Immature natural killer cell (primary cell): Measurements from ENCODE around the gene DOCK3. TPM values are rescaled to one million over a fixed set of nuclear protein-coding genes. Genes with fewer than 3 reads are reported as not detected.
"Not testable (repeated sequence)": the region's sequence is repeated elsewhere in the genome, so short reads cannot be mapped to it uniquely, and the experiment has no call there.

Source experiments
- DNase-seq, 3 donors: peaks; one replicate each; pipeline ENCODE4 v3.0.0; 2022; ENCODE audit warnings: mixed read lengths in 1 of 3
- H3K27ac Mint-ChIP-seq, 6 donors: one replicate each; pipeline ENCODE4 v1.8.0; 2020; ENCODE audit warnings: mixed read lengths in 6 of 6, mild to moderate bottlenecking in 5 of 6, inconsistent platforms in 4 of 6, moderate library complexity in 3 of 6
- H3K27me3 Mint-ChIP-seq, 3 donors: one replicate each; pipeline ENCODE4 v1.8.0; 2020 to 2021; ENCODE audit warnings: low read depth in 3 of 3, mild to moderate bottlenecking in 3 of 3, mixed read lengths in 3 of 3, moderate library complexity in 3 of 3, inconsistent platforms in 1 of 3
- H3K36me3 Mint-ChIP-seq, 3 donors: one replicate each; pipeline ENCODE4 v1.8.0; 2020; ENCODE audit warnings: mixed read lengths in 3 of 3, inconsistent platforms in 2 of 3, mild to moderate bottlenecking in 2 of 3
- H3K4me1 Mint-ChIP-seq, 2 donors: one replicate each; pipeline ENCODE4 v1.8.0; 2020; ENCODE audit warnings: inconsistent platforms in 2 of 2, mild to moderate bottlenecking in 2 of 2, mixed read lengths in 2 of 2, moderate library complexity in 1 of 2
- H3K4me3 Mint-ChIP-seq, 5 donors: one replicate each; pipeline ENCODE4 v1.8.0; 2020; ENCODE audit warnings: mild to moderate bottlenecking in 5 of 5, mixed read lengths in 5 of 5, inconsistent platforms in 3 of 5, moderate library complexity in 3 of 5
- H3K9me3 Mint-ChIP-seq, 6 donors: one replicate each; pipeline ENCODE4 v1.8.0; 2020; ENCODE audit warnings: mild to moderate bottlenecking in 6 of 6, mixed read lengths in 6 of 6, inconsistent platforms in 4 of 6, moderate library complexity in 3 of 6
- polyA plus RNA-seq, 3 donors: library from polyadenylated mRNA; unstranded; fragments of 300-500 nt; fragmentation: Illumina TruSeq; gene quantifications; one replicate each; pipeline ENCODE4 v1.2.3, GENCODE V29; 2021

Gene DOCK3
- polyA plus RNA-seq, 3 donors from 2014 or later = 0.06 to 0.08 TPM; not detected in 1

DNA sequence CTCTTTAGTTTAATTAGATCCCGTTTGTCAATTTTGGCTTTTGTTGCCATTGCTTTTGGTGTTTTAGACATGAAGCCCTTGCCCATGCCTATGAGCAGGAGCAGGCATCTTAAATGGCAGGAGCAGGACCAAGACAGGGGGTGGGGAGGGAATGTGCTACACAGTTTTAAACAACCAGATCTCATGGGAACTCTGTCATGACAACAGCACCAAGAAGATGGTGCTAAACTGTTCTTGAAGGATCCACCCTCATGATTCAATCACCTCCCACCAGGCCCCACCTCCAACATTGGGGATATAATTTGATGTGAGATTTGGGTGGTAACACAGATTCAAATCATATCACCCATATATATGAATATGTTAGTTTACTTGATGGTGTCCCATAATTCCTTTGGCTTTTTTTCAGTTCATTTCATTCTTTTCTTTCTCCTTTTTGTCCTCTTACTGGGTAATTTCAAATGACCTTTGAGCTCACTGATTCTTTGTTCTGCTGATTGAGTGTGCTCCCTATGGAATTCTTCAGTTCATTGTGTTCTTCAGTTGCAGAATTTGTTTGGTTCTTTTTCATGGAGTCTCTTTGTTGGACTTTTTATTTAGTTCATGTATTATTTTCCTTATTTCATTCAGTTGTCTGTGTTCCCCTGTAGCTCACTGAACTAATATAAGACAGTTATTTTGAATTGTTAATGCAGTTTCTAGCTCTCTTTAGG lies 62.6 kb downstream of the DOCK3 start:
- Mint-ChIP-seq H3K27ac (no peak overlapping the region), H3K4me3 (no peak overlapping the region), H3K36me3 (peaks cover 0 to 4% (median 3%) of the 10 kb centered on the region in 3 donors), H3K9me3 (peaks cover 0 to 13% (median 3%) of the 10 kb centered on the region in 6 donors), H3K27me3 (peaks cover 1 to 4% (median 3%) of the 10 kb centered on the region in 3 donors), H3K4me1 (no peaks in the 10 kb centered on the region)
- no peak for DNase-seq

DNA sequence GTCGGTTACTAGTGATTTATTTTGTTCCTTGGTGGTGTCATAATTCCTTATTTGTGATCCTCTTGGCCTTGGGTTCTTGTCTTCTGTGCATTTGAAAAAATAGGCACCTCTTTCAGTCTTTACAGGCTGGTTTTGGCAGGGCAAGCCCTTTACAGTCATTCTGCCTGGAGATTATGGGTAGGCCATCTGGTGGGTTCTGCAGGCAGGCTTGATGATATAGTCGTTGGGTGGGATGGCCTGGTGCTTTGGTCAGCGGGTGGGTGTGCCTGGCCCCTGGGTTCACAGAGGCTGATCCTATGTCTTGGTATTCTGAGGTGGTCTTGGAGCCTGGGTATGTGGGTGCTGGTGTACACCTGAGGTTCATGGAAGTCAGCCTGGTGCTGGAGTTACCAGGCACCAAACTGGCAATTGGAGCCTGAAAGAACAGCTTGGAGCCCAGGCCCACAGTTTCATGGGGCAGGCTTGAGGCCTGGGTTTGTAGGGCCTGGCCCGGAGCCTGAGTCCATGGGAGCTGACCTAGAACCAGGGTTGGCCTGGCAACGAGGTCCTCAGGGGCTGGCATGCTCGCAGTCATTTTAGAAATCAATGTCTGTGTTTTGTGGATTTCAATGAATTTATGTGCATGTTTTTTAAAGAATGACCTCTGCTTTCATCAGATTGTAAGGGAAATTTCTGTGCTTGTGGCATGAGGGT lies 63.3 kb downstream of the DOCK3 start:
- H3K27ac Mint-ChIP-seq = no peak overlapping the region
- peaks cover 1 to 4% (median 3%) of the 10 kb centered on the region in 3 donors for H3K27me3 Mint-ChIP-seq
- no peak overlapping the region for H3K4me3 Mint-ChIP-seq
- no peak for DNase-seq
- H3K4me1 Mint-ChIP-seq = no peaks in the 10 kb centered on the region
- H3K9me3 Mint-ChIP-seq = peaks cover 0 to 13% (median 3%) of the 10 kb centered on the region in 6 donors
- H3K36me3 Mint-ChIP-seq = peaks cover 0 to 4% (median 3%) of the 10 kb centered on the region in 3 donors

DNA sequence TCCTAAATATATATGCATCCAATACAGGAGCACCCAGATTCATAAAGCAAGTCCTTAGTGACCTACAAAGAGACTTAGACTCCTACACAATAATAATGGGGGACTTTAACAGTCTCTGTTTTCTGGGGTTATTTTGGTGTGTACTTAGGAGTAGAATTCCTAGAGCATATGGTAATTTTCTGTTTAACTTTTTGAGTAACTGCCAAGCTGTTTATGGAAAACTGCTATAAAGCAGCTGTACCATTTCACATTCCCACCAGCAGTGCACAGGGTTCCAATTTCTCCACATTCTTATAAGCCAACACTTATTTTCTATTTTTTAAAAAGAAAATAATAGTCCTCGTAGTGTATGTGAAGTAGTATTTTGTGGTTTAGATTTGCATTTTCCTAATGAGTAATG lies 68.9 kb downstream of the DOCK3 start:
- no peak overlapping the region for H3K4me3 Mint-ChIP-seq
- no peak overlapping the region for H3K27ac Mint-ChIP-seq
- H3K27me3 Mint-ChIP-seq = peaks cover 0 to 4% (median 2%) of the 10 kb centered on the region in 3 donors
- no peaks in the 10 kb centered on the region for H3K4me1 Mint-ChIP-seq
- DNase-seq = no peak
- H3K9me3 Mint-ChIP-seq = no peaks in the 10 kb centered on the region
- no peaks in the 10 kb centered on the region for H3K36me3 Mint-ChIP-seq

DNA sequence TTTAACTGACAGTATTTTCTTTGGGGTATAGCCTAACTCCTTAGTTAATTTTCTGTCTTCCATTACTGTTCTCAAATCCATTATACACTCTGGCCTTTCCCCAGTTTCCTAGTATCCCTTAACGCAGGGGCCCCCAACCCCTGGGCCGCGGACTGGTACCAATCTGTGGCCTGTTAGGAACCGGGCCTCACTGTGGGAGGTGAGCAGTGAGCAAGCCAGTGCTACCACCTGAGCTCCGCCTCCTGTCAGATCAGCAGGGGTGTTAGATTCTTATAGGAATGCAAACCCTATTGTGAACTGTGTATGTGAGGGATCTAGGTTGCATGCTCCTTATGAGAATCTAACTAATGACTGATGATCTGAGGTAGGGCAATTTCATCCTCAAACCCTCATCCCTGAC lies 75.1 kb downstream of the DOCK3 start:
- H3K36me3 Mint-ChIP-seq = no peaks in the 10 kb centered on the region
- H3K9me3 Mint-ChIP-seq = no peaks in the 10 kb centered on the region

DNA sequence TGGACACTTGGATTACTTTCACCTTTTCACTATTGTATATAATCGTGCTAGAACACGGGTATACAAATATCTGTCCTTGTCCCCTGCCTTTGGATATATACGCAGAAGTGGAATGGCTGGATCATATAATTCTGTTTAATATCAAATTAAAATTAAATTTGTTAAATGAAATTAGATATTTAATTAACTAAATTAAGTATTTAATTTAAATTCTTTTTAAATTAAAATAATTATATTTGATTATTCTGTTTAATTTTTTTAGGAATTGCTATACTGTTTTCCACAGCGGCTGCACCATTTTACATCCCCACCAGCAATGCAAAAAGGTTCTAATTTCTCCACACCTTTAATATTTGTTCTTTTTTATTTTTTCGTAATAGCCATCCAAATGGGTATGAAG lies 84.3 kb downstream of the DOCK3 start:
- Mint-ChIP-seq H3K9me3 (no peaks in the 10 kb centered on the region), H3K4me3 (no peak overlapping the region), H3K36me3 (no peaks in the 10 kb centered on the region), H3K4me1 (no peaks in the 10 kb centered on the region), H3K27ac (no peak overlapping the region), H3K27me3 (peaks cover 0 to 1% (median 0%) of the 10 kb centered on the region in 3 donors)
- DNase-seq = no peak

More for the DNA sequence above, 75.1 kb downstream of the DOCK3 start:
- H3K4me1 Mint-ChIP-seq = no peaks in the 10 kb centered on the region
- no peak overlapping the region for H3K4me3 Mint-ChIP-seq
- no peak overlapping the region for H3K27ac Mint-ChIP-seq
- peaks cover 0 to 1% (median 0%) of the 10 kb centered on the region in 3 donors for H3K27me3 Mint-ChIP-seq
- no peak for DNase-seq

DNA sequence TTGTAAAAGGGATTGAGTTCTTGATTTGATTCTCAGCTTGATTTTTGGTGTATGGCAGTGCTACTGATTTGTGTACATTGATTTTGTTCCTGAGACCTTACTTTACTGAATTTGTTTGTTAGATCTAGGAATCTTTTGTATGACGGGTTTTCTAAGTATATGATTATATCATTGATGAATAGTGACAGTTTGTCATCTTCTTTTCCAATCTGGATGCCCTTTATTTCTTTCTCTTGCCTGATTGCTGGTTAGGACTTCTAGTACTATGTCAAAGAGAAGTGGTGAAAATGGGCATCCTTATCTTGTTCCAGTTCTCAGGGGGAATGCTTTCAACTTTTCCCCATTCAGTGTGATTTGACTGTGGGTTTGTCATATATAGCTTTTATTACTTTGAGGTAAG lies 103.0 kb downstream of the DOCK3 start:
- H3K27me3 Mint-ChIP-seq = peaks cover 6 to 10% (median 9%) of the 10 kb centered on the region in 3 donors
- no peaks in the 10 kb centered on the region for H3K4me1 Mint-ChIP-seq
- H3K4me3 Mint-ChIP-seq = no peak overlapping the region
- peaks cover 0 to 3% (median 0%) of the 10 kb centered on the region in 6 donors for H3K9me3 Mint-ChIP-seq
- no peak for DNase-seq
- H3K36me3 Mint-ChIP-seq = peaks cover 0 to 3% (median 0%) of the 10 kb centered on the region in 3 donors
- H3K27ac Mint-ChIP-seq = no peak overlapping the region

DNA sequence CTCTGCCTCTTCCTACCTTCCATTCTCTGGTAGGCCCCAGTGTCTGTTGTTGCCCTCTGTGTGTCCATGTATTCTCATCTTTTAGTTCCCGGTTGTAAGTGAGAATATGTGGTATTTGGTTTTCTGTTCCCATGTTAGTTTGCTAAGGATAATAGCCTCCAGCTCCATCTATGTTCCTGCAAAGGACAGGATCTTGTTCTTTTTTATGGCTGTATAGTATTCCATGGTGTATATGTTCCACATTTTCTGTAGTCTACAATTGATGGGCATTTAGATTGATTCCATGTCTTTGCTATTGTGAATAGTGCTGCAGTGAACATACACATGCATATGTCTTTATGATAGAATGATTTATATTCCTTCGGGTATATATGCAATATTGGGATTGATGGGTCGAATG lies 107.0 kb downstream of the DOCK3 start:
- not testable (repeated sequence) for DNase-seq, H3K27ac Mint-ChIP-seq, H3K4me1 Mint-ChIP-seq, H3K27me3 Mint-ChIP-seq, H3K36me3 Mint-ChIP-seq, H3K4me3 Mint-ChIP-seq
- H3K9me3 Mint-ChIP-seq = peaks cover 0 to 18% (median 5%) of the 10 kb centered on the region in 6 donors

DNA sequence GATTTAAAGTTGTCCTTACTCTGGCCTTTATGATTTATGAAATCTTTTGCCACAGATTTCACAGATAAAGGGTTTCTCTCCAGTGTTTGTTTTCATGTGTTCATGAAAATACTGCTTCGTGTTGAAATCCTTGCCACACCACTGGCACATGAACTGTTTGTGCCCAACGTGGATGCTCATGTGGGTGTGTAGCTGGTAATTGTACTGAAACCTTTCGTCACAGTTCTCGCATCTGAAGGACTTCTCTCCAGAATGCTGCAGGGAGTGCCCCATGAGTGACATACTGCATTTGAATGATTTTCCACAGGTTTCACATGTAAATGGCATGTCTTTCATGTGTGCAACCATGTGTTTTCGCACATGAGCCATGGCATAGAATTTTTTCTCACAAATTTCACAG lies 111.9 kb downstream of the DOCK3 start:
- Mint-ChIP-seq H3K9me3 (peaks cover 0 to 18% (median 5%) of the 10 kb centered on the region in 6 donors), H3K4me1 (no peaks in the 10 kb centered on the region), H3K27me3 (peaks cover 2 to 5% (median 4%) of the 10 kb centered on the region in 3 donors), H3K36me3 (peaks cover 6 to 8% (median 6%) of the 10 kb centered on the region in 3 donors), H3K4me3 (no peak overlapping the region), H3K27ac (no peak overlapping the region)
- DNase-seq = no peak

DNA sequence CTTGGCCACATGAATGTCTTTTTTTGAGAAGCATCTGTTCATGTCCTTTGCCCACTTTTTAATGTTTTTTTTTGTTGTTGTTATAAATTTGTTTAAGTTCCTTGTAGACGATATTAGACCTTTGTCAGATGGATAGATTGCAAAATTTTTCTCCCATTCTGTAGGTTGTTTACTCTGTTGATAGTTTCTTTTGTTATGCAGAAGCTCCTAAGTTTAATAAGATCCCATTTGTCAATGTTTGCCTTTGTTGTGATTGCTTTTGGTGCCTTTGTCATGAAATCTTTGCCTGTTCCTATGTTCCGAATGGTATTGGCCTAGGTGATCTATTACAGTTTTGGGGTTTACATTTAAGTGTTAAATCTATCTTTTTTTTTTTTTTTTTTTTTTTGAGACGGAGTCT lies 116.2 kb downstream of the DOCK3 start:
- H3K9me3 Mint-ChIP-seq, H3K36me3 Mint-ChIP-seq, H3K27ac Mint-ChIP-seq, H3K4me3 Mint-ChIP-seq, H3K27me3 Mint-ChIP-seq, DNase-seq, H3K4me1 Mint-ChIP-seq: not testable (repeated sequence)

DNA sequence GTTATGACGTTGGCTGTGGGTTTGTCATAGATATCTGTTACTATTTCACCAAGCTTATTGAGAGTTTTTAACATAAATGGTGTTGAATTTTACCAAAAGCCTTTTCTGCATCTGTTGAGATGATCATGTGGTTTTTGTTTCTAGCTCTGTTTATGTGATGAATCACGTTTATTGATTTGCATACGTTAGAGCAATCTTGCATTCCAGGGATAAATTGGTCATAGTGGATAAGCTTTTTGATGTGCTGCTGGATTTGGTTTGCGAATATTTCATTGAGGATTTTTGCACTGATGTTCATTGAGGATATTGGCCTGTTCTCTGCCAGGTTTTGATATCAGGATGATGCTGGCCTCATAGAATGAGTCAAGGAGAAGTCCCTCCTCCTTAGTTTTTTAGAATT lies 117.8 kb downstream of the DOCK3 start:
- Mint-ChIP-seq H3K9me3 (peaks cover 0 to 4% (median 0%) of the 10 kb centered on the region in 6 donors), H3K4me1 (no peaks in the 10 kb centered on the region), H3K36me3 (peaks cover 0 to 4% (median 3%) of the 10 kb centered on the region in 3 donors), H3K4me3 (no peak overlapping the region), H3K27ac (no peak overlapping the region), H3K27me3 (peaks cover 5 to 10% (median 10%) of the 10 kb centered on the region in 3 donors)
- DNase-seq = no peak

DNA sequence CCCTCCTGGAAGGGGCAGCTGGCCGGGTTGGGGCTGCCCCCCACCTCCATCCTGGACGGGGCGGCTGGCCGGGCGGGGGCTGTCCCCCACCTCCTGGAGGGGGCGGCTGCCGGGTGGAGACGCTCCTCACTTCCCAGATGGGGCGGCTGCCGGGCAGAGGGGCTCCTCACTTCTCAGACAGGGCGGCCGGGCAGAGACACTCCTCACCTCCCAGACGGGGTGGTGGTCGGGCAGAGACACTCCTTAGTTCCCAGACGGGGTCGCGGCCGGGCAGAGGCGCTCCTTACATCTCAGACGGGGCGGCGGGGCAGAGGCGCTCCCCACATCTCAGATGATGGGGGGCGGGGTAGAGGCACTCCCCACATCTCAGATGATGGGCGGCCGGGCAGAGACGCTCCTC lies 129.1 kb downstream of the DOCK3 start:
- Mint-ChIP-seq H3K27me3 (peaks cover 0 to 16% (median 8%) of the 10 kb centered on the region in 3 donors), H3K9me3 (peaks cover 21 to 49% (median 44%) of the 10 kb centered on the region in 6 donors), H3K36me3 (peaks cover 5 to 14% (median 8%) of the 10 kb centered on the region in 3 donors)
- not testable (repeated sequence) for H3K4me1 Mint-ChIP-seq, H3K27ac Mint-ChIP-seq, H3K4me3 Mint-ChIP-seq, DNase-seq

DNA sequence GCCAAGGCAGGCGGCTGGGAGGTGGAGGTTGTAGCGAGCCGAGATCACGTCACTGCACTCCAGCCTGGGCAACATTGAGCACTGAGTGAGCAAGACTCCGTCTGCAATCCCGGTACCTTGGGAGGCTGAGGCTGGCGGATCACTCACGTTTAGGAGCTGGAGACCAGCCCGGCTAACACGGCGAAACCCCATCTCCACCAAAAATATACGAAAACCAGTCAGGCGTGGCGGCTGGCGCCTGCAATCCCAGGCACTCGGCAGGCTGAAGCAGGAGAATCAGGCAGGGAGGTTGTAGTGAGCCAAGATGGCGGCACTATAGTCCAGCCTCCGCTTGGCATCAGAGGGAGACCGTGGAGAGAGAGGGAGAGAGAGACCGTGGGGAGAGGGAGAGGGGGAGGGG lies 129.6 kb downstream of the DOCK3 start:
- H3K27ac Mint-ChIP-seq, H3K36me3 Mint-ChIP-seq, H3K4me3 Mint-ChIP-seq, DNase-seq, H3K4me1 Mint-ChIP-seq: not testable (repeated sequence)
- peaks cover 2 to 14% (median 8%) of the 10 kb centered on the region in 3 donors for H3K27me3 Mint-ChIP-seq
- H3K9me3 Mint-ChIP-seq = peaks cover 20 to 44% (median 38%) of the 10 kb centered on the region in 6 donors

DNA sequence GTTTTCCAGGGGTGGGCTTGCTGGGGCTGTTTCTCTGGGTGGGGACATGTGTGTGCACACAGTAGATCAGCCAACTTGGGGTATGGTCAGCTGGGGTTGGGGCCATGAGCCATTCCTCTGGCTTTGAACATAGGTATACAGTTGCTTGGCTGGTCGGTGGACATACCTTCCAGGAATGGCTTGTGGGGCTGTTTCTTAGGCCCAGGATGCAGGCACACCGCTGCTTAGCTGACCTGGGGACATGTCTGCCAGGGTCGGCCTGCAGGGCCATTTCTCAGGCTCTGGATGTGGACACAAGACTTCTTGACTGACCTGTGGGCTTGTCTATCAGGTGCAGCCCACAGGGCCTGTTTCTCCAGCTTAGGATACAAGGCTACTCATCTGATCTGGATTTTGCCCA lies 130.6 kb downstream of the DOCK3 start:
- H3K27me3 Mint-ChIP-seq = peaks cover 2 to 9% (median 8%) of the 10 kb centered on the region in 3 donors
- no peaks in the 10 kb centered on the region for H3K4me1 Mint-ChIP-seq
- peaks cover 14 to 34% (median 29%) of the 10 kb centered on the region in 6 donors for H3K9me3 Mint-ChIP-seq
- no peak overlapping the region for H3K27ac Mint-ChIP-seq
- DNase-seq = no peak
- peaks cover 5 to 8% (median 8%) of the 10 kb centered on the region in 3 donors for H3K36me3 Mint-ChIP-seq
- H3K4me3 Mint-ChIP-seq = no peak overlapping the region

DNA sequence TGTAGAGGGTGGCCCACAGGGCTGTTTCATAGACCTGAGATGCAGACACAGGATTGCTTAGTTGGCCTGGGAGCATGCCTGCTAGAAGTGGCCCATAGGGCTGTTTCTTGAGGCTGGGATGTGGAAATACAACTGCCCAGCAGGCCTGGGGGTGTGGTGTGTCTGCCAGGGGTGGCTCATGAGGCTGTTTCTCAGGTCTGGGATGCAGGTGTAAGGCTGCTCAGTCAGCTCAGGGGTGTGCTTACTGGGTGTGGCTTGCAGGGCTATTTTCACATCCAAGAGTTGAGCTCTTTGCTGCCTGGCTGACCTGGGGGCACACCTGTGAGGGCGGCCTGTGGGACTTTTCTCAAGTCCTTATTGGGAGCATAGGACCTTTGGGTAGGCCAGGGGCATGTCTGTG lies 131.3 kb downstream of the DOCK3 start:
- Mint-ChIP-seq H3K9me3 (peaks cover 8 to 27% (median 22%) of the 10 kb centered on the region in 6 donors), H3K27me3 (peaks cover 2 to 9% (median 5%) of the 10 kb centered on the region in 3 donors), H3K36me3 (peaks cover 4 to 8% (median 8%) of the 10 kb centered on the region in 3 donors), H3K27ac (no peak overlapping the region), H3K4me3 (no peak overlapping the region), H3K4me1 (no peaks in the 10 kb centered on the region)
- DNase-seq = no peak
